NCI-H524 treated with DMSO at 0.1 percent for 48 hours (cell line): Measurements from ENCODE around the gene LONRF2.

Source experiments
- DNase-seq: peaks from one replicate; lab custom pipeline; 2025; lab: John Stamatoyannopoulos, UW

The LONRF2 gene

GRCh38 chr2:100301881-100302584, 20.3 kb downstream of the LONRF2 start:
- DNase-seq, result no peak

DNA sequence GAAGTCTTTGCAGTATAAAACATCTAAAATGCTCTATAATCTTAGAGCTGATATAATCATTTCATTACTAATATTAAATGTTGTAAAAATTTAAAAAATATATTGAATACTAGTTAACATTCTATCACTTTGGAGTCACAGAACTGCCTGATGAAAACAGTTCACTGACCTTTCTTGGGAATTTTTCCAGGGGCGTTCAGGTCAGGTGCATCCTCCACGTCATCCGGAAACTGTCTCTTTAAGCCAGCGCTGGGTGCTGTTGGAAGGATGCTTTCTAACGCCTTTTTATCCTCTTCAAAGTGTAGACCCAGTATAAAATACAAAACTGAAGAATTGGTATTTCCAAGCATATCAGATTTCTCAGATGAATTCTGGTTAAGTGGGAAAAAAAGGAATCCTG, 22.8 kb downstream of the LONRF2 start:
- DNase-seq, result no peak

DNA sequence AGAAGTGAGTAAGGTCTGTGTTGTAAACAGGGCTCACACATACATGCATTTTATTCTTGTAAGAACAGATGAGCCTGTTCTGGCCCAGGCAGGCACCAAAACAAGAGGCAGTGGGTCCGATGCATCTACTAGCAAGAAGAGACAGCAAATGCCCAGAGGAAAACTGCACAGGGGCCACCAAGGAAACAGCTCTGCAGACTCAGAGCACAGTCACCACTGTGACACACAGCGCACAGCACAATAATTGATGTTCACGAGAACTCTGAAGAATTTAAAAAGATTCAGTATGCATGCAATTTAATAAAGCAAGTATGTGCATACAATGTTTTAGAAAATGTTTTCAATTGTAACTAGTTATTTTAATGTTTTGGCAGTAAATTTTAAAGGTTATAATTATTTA, 24.8 kb downstream of the LONRF2 start:
- DNase-seq, result no peak

DNA sequence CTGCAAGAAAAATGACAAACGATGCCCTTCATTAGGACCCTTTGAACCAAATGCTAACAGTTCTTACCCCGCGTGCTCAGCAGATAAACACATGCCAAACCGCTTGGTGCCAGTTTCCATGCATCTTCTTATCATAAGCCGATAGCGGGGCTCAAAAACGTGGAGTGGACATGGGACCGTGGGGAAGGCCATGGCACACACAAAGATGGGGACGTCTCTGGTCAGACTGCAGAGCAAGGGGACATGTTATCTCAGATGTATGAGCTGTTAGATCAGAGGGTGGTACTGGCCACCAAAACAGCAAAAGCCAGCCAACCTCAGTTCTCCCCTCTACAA, 28.2 kb downstream of the LONRF2 start:
- DNase-seq, result no peak

DNA sequence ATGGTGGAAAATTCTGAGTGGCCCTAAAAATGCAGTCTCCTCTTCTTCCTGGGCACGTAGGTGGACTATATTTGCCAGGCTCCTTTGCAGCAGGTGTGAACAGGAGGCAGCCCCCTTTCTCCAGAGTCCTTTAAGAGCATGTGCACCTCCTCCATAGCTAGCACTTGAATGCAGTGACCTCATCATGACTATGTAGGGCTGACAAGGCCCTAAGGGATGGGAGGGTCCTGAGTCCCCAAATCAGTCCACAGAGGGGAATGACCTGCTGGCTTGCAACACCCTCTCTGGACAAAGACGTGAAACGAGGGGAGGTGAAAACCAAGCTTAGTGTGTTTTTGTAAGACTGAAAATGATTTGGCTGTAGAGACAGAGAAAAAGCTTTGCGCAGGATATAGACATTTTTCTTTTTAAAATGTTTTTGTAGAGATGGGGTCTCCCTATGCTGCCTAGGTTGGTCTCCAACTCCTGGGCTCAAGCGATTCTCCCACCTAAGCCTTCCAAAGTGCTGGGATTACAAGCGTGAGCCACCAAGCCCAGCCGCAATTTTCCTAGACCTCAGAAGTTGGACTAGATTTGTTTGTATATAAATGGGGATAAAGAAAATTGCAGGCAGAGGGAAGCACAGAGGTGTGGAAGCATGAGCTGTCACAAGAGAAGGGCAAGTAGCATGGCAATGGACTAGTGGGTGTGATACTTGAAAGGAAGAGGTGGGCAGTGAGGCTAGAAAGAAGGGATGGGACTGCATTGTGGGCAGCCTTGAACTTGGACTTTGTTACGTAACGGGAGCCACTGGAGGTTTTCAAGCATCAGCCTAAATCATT, 28.8 kb downstream of the LONRF2 start:
- no peak for DNase-seq

DNA sequence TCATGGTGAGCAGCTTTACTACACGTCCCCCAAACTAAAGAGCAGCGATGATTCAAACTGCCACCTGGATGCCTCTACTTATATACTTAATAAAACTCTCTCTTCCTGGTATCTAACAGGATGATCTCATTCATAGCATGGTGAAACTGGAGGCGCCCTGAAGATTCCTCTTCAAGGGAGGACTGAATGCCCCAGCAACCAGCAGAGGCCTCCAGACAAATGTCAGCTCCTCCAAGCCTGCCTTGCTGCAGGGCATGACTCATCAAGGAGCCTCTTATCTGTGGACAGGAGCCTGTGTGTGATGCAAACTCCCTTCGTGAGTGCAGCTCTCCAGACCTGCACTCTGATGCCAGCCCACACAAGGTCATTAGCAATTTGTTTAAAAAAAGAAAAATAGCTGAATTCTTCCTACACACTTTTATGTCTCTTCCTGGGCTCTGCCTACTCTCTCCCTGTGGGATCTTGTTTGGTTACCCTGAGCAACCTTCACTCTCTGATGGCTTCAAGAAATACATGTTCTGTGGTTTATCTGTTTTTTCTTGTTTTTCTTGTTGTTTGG, 30.2 kb downstream of the LONRF2 start:
- no peak for DNase-seq

- DNase-seq, result no peak
Observed at GRCh38 chr2:100291152-100291970, 30.9 kb downstream of the LONRF2 start.

DNA sequence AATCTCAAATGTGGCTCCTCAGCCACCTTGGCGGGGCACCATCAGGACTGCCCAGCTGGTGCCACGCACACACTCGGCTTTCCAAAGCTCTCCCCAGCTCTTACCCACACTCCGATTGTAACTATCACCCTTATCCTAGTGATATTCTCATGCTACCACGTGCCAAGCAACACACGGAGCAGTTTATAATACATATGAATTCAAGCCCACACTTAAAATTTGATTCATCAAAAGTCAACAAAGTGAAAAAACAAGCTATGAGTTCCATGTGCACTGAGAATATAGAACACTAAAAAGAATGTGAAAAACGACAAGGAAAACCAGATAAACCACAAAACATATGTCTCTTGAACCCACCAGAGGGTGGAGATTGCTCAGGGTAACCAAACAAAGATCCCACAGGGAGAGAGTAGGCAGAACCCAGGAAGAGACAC, 31.6 kb downstream of the LONRF2 start:
- no peak for DNase-seq

DNA sequence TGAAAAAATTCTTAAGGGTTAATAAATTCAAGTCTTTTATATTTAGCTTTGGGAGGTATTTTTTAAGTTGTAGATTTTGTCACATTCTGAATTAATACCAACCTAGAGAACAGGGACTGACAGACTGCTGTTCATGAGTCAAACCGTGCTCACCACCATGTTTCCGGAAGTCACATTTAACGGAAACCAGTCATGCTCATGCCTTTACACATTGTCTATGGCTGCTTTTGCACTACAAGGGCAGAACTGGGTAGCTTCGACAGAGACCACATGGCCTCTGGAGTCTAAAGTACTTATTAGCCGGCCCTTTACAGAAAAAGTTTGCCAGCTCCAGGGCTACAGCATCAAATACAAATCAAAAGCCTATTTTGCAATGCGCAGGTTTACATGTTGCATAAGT, 33.3 kb downstream of the LONRF2 start:
- no peak for DNase-seq

- no peak for DNase-seq
Observed at GRCh38 chr2:100286318-100286717, 36.0 kb downstream of the LONRF2 start.

DNA sequence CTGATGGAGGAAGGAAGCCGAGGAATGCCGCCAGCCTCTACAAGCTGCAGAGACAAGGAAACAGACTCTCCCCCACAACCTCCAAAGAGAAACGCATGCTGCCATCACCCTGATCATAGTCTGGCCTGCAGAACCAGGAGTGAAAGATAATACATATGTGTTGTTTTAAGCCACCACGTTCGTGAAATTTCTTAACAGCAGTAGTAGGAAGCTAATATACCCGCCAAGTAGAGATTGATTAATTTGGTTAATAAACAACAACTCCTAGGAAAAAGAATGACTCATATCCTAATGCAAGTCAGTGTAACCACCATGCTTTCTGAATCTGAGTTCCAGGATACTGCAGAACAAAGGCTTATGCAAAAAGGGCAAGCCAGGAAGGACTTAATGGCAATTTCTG, 36.6 kb downstream of the LONRF2 start:
- DNase-seq, result no peak

GRCh38 chr2:100285011-100285410, 37.3 kb downstream of the LONRF2 start:
- no peak for DNase-seq

DNA sequence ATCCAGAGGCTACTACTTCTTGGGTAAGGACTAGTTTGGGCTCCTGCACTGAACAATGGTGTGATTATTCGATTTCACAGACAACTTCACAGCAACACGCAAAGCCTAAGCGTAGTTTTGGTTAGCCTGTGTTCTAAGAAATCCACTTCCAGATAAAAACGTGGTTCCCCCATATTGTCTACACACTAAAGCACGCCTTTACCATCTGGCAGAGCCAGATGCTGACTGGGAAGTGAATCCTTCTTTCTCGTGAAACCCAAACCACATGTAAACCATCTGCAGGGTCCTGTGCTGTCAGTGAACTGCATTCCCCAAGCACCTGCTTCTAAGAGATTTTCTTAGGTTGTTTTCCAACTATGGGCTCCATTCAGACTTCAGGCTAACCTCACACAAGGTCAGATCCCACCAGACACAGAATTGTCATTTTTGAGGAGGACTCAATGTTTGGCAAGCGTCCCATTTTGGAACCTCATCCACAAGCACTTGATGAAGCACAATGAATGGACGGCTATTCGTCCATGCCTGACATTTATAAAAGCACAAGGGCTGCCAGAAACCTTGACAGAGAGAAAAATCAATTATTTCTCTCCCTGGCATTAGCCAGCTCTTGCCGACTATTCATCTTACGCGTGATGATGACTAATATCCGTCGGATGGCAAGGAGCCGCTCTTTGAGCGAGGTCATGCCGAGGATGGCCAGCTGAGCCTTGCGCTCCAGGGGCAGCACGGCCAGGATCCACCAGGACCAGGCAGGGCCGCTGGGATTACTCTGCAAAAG, 38.4 kb downstream of the LONRF2 start:
- peak; percentile 43 for DNase-seq

- DNase-seq, result no peak
Observed at GRCh38 chr2:100281521-100282438, 40.5 kb downstream of the LONRF2 start.

GRCh38 chr2:100279586-100280534, 42.4 kb downstream of the LONRF2 start:
- DNase-seq, result no peak

DNA sequence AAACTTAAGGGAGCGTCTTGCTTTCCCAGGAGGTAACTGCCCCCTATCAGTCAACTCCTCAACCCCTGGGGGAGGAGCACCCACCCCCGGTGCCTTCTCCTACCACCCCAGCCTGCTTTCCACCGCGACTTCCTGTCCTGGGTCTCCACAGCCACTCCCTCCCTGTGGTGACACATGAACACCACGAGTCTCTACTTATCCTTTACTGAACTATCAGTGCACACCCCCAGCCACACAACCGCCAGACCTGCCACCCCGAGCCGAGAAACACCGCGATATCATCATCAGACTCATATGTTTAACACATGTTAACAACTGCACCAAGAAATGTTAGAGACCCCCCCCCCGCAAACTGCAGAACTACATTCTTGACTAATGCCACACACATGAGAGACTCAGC, 43.3 kb downstream of the LONRF2 start:
- no peak for DNase-seq

- DNase-seq, result no peak
Observed at GRCh38 chr2:100278501-100278900, 43.8 kb downstream of the LONRF2 start.

DNA sequence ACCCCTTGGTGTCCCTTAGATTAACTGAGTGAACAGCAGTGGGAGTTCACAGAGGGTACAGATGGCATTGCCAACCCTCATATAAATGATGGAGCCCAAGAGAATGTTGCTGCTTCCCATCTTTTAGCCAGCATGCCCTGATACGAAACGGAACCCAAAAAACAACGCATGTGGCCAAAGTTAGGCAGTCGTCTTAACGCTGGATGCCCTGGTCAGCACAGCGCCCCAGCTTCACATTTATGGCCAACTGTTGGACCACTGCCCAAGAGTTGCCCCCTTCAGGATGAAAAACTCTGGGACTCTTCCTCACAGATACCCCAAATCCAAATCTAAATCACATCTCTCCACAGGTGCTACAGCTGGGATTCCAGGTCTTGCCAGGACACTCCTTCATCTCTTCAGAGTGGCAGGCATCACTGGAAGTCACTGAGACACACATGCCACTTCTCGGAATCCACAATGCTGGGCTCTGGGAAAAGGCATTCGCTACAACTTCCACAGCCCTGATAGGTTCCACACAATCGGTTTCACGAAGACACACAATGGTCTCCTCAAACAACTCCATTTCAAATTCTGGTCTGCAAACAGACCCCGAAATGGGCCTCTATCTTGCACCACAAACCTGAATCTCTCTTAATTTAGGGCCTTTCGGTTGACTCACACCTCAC, 44.6 kb downstream of the LONRF2 start:
- no peak for DNase-seq

DNA sequence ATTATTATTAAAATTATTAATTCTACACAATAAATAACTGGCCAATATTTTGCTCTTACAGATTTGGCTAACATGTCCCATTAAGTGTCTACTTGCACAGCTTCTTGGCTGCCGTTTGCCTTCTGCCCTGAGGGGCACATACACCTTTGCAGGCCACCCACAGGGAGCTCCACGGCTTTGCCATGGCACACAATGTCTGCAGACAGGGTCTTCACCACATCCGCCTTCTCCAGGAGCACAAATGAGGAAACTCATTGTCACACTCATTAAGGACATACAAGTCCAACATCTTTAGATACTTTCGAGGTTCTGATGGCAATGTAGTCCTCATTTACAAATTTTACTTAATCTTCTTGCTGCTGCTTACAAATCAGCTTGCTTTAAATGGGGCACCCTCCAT, 45.6 kb downstream of the LONRF2 start:
- DNase-seq, result no peak
